Measurements from ENCODE around the gene PLA2G10.
"Not testable (repeated sequence)": the region's sequence is repeated elsewhere in the genome, so short reads cannot be mapped to it uniquely, and the experiment has no call there.

Gene PLA2G10, protein sequence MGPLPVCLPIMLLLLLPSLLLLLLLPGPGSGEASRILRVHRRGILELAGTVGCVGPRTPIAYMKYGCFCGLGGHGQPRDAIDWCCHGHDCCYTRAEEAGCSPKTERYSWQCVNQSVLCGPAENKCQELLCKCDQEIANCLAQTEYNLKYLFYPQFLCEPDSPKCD
- long read RNA-seq, donor 1: 0 reads
- long read RNA-seq, donor 2: 0 reads
- long read RNA-seq, donor 3: 0 reads
- long read RNA-seq, donor 4: 0 reads
- long read RNA-seq, donor 5: 0 reads
- long read RNA-seq, donor 6: 0 reads
- long read RNA-seq, donor 7: 0 reads
- long read RNA-seq, donor 8: 0 reads

DNA sequence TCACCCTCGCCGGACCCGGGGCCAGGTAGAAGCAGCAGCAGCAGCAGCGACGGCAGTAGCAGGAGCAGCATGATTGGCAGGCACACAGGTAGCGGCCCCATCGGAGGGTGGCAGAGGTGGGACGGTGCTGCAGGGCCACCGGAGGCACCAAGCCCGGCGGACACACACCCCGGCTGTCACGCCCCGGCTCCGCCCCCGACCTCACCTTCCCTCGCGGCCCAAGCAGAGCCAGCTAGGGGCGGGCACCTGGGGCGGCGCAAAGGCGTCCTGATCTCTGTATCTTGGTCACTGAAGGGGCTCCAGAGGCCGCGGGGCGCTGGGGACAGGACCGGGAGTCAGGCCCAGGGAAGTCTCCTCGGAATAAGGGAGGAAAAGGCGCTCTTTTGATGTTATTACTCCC, at the start of gene PLA2G10:
TSS of gene PLA2G10 (minus strand) at position 180 of the 400 bp plus-strand sequence. CDS start at position 101, 79 bp downstream.
- DNase-seq: not testable (repeated sequence)

DNA sequence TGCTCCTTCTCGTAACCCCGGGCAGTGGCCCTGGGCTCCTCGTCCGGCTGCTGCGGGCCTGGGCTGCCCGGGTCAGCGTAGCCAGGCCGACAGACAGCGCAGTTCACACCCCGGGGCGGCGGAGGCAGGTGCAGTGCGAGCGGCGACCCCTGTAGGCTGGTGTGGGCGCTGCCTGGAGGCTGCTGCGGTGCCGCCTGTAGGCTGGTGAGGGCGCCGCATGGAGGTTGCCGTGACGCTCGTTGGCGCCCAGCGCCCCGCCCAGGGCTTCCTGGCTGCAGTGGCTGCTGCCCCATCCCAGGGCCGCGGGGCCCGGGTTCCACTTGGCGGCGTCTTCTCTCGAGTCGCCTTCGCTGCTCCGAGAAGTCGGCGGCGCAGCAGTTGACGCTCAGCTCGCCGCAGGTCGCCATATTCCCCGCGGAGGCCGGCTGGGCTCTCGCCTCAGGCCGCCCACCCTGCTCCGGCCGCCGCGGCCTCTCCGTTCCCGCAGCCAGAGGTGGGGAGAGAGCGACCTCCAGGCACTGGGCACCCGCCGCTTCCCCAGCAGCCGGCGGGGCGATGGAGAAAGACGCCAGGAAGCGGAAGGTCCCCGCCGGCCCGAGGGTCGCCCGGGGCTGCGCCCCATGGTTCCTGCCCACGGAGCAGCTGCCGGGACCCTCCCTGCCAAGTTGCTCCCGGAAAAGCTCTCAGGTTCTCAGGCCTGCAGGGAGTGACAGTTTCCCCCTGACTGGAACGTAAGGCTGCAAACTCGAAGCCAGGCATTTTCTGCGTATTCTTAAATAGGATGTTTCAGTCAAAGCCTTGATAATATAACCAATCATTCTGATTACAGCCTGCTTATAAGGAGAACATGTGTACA, 48.4 kb upstream of the PLA2G10 start, which contains the start of gene NPIPA2:
TSS of gene NPIPA2 (plus strand) at position 261 of the 856 bp plus-strand sequence. CDS start 5,533 bp downstream, outside the sequence.
- not testable (repeated sequence) for DNase-seq

DNA sequence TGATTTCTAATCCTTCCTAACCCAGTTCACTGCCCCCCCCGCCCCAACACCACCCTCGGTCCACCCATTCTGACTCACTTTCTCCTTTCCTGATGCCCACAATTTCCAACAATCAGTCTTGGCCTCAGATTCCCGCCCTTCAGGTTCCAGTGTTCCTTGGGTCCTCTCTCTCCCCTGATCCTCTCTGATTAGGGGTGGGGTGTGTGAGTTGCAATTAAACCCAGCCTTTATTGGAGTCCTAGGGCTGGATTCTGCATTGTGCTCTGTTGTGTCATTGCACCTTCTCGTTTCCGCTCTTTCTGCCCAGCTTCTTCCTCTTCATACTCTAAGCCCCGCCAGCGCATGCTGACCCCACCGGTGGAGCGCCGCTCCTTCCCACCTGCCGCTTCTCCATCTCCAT, 47.7 kb upstream of the PLA2G10 start:
- DNase-seq: not testable (repeated sequence)

DNA sequence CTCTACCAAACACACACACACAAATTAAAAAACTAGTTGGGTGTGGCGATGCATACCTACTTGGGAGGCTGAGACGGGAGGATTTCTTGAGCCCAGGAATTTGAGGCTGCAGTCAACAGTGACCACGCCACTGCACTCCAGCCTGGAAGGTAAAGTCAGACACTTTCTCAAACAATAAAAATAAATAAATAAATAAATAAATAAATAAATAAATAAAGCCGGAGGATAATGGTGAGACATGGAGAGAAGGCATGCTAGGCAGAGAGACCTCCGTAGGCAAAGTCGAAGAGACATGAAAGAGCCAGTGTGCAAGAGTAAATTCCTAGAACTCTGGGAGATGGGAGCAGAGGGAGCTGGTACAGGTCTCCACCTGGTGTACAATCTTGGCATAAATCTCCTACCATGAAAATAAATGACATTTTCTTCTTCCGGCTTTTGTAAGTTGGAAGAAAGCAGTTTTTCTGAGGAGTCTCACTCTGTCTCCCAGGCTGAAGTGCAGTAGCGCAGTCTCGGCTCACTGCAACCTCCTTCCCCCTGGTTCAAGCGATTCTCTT, 46.8 kb upstream of the PLA2G10 start:
- DNase-seq: not testable (repeated sequence)

DNA sequence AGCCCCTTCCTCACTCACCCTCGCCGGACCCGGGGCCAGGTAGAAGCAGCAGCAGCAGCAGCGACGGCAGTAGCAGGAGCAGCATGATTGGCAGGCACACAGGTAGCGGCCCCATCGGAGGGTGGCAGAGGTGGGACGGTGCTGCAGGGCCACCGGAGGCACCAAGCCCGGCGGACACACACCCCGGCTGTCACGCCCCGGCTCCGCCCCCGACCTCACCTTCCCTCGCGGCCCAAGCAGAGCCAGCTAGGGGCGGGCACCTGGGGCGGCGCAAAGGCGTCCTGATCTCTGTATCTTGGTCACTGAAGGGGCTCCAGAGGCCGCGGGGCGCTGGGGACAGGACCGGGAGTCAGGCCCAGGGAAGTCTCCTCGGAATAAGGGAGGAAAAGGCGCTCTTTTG, 39.1 kb upstream of the PLA2G10 start:
- DNase-seq: not testable (repeated sequence)

DNA sequence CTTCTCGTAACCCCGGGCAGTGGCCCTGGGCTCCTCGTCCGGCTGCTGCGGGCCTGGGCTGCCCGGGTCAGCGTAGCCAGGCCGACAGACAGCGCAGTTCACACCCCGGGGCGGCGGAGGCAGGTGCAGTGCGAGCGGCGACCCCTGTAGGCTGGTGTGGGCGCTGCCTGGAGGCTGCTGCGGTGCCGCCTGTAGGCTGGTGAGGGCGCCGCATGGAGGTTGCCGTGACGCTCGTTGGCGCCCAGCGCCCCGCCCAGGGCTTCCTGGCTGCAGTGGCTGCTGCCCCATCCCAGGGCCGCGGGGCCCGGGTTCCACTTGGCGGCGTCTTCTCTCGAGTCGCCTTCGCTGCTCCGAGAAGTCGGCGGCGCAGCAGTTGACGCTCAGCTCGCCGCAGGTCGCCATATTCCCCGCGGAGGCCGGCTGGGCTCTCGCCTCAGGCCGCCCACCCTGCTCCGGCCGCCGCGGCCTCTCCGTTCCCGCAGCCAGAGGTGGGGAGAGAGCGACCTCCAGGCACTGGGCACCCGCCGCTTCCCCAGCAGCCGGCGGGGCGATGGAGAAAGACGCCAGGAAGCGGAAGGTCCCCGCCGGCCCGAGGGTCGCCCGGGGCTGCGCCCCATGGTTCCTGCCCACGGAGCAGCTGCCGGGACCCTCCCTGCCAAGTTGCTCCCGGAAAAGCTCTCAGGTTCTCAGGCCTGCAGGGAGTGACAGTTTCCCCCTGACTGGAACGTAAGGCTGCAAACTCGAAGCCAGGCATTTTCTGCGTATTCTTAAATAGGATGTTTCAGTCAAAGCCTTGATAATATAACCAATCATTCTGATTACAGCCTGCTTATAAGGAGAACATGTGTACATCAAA, 9.3 kb upstream of the PLA2G10 start, which contains the start of gene NPIPA3:
TSS of gene NPIPA3 (plus strand) at position 256 of the 856 bp plus-strand sequence. CDS start 5,533 bp downstream, outside the sequence.
- DNase-seq: not testable (repeated sequence)

DNA sequence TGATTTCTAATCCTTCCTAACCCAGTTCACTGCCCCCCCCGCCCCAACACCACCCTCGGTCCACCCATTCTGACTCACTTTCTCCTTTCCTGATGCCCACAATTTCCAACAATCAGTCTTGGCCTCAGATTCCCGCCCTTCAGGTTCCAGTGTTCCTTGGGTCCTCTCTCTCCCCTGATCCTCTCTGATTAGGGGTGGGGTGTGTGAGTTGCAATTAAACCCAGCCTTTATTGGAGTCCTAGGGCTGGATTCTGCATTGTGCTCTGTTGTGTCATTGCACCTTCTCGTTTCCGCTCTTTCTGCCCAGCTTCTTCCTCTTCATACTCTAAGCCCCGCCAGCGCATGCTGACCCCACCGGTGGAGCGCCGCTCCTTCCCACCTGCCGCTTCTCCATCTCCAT, 8.6 kb upstream of the PLA2G10 start:
- not testable (repeated sequence) for DNase-seq

DNA sequence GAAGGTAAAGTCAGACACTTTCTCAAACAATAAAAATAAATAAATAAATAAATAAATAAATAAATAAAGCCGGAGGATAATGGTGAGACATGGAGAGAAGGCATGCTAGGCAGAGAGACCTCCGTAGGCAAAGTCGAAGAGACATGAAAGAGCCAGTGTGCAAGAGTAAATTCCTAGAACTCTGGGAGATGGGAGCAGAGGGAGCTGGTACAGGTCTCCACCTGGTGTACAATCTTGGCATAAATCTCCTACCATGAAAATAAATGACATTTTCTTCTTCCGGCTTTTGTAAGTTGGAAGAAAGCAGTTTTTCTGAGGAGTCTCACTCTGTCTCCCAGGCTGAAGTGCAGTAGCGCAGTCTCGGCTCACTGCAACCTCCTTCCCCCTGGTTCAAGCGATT, 7.8 kb upstream of the PLA2G10 start:
- DNase-seq: not testable (repeated sequence)

DNA sequence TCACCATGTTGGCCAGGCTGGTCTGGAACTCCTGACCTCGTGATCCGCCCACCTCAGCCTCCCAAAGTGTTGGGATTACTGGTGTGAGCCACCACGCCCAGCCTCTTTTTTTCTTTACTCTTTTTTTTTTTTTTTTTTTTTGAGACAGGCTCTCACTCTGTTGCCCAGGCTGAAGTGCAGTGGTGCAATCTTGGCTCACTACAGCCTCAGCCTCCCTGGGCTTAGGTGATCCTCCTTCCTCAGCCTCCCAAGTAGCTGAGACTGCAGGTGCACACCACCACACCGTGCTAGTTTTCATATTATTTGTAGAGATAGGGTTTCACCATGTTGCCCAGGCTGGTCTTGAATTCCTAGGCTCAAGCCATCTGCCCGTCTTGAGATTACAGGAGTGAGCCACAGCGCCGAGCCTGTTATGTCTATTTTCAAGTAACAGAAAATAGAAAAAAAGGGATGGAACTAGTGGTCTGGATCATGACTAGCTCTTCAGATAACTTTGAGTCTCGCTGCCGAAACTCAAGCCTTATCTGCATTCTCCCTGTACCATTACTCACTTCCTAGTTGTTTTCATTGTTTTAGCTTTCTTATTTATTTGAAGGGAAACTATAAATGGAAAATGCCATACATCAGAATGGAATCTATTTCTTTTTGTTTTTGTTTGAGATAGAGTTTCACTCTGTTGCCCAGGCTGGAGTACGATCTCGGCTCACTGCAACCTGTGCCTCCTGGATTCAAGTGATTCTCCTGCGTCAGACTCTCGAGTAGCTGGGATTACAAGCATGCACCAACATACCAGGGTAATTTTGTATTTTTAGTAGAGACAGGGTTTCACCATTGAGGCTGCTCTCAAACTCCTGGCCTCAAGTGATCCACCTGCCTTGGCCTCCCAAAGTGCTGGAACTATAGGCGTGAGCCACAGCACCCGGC, 8.0 kb downstream of the PLA2G10 start:
- not testable (repeated sequence) for DNase-seq

DNA sequence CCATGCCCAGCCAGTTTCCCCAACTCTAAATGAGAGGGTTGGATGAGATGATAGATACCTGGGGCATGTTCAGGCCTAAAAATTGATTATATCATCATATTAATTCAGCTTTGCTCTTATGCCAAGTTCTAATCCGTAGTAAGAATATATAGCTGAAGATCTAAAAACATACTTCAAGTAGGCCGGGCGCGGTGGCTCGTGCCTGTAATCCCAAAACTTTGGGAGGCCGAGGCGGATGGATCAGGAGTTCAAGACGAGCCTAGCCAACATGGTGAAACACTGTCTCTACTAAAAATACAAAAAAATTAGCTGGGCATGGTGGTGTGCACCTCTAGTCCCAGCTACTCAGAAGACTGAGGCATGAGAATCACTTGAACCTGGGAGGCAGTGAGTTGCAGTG, 12.0 kb downstream of the PLA2G10 start:
- DNase-seq: no peak

DNA sequence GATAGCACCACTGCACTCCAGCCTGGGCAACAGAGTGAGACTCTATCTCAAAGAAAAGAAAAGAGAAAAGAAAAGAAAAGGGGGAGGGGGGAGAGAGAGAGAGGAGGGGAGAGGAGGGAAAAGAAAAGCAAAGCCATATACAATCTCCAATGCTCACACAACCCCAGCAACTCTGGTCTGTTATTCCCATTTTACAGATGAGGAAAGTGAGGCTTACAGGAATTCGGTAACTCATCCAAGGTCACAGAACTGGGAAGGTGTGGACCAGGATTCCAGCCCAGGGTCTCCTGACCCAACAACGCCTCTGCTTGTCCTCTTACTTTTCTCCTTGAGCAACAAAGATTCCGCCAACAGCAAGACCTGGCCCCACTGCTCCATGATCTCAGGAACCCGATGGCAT, 13.0 kb downstream of the PLA2G10 start:
- DNase-seq: no peak

DNA sequence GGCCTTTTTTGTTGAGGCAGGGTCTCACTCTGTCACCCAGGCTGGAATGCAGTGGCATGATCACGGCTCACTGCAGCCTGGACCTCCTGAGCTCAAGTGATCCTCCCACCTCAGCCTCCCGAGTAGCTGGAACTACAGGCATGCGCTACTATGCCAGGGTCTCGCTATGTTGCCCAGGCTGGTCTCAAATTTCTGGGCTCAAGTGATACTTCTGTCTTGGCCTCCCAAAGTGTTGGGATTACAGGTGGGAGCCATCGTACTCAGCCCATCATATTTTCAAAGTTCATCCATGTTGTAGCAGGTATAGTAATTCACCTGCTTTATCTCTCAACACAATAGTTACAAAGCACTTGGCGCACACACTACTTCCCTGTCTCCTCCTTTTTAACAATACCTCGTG, 13.7 kb downstream of the PLA2G10 start:
- DNase-seq: not testable (repeated sequence)

DNA sequence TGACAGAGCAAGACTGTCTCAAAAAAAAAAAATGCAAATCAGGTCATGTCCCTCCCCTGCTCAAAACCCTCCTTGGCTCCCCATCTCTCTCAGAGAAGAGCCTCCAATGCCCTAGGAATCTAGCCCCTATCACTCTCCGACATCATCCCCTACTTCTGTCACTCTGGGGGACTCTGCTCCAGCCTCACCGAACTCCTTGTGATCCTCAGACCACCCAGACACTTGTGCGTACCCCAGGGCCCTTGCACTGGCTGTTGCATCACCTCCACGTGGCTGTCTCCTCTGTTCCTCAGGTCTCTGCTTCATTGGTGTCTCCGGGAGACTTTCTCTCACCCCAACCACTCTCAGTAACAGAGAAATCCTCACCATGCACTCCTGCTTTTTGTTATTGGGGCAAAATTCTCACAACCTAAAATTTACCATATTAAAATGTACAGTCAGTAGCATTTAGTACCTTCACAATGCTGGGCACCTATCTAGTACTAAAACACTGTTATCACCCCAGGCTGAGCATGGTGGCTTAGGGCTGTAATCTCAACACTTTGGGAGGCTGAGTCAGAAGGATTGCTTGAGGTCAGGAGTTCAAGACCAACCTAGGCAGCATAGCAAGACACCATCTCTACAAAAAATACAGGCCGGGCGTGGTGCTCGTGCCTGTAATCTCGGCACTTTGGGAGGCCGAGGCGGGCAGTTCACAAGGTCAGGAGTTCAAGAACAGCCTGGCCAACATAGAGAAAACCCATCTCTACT, 15.2 kb downstream of the PLA2G10 start:
- DNase-seq: no peak

DNA sequence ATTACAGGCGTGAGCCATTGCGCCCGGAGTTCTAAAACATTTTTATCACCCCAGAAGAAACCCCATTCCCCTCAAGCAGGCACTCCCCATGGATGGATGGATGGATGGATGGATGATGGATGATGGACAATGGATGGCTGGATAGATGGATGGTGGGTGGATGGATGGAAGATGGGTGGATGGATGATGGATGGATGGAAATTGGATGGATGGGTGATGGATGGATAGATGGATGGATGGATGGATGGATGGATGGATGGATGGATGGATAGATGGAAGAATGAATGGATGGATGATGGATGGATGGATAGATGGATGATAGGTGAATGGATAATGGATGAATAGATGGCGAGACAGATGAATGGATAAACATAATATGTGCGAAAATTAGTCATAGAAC, 16.5 kb downstream of the PLA2G10 start:
- no peak for DNase-seq

DNA sequence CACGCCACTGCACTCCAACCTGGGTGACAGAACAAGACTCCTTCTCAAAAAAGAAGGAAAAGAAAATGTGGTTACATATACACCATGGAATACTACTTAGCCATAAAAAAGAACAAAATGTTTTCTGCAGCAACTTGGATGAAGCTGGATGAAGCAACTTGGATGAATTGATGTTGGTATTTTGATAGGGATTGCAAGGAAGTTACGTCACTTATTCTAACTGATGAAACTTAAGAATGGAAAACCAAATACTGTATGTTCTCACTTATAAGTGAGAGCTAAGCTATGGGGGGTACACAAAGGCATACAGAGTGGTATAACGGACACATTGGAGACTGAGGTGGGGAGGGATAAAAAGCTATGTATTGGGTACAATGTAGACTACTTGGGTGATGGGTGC, 17.5 kb downstream of the PLA2G10 start:
- no peak for DNase-seq

DNA sequence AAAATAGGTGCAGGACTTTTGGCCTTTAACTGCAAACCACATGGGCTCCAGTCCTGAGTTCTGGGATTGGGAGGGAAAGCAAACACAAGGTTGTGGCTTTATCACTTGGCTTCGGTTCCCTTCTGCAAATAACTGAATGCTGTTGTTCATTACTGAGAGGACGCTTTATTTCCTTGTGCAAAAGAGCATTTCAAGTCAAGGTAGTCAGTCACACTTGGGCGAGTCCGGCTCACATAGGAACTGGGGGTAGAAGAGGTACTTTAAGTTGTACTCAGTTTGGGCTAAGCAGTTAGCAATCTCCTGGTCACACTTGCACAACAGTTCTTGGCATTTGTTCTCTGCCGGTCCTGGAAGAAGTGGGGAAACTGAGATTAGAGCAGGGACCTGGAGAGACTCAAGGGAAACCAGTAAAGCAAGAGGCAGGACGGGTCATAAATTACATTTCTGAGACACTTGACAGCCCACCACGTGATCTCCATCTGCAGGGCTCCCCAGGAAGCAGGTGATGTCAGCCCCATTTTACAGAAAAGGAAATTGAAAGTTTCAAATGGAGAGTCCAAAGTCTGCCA, 21.6 kb downstream of the PLA2G10 start:
- no peak for DNase-seq

DNA sequence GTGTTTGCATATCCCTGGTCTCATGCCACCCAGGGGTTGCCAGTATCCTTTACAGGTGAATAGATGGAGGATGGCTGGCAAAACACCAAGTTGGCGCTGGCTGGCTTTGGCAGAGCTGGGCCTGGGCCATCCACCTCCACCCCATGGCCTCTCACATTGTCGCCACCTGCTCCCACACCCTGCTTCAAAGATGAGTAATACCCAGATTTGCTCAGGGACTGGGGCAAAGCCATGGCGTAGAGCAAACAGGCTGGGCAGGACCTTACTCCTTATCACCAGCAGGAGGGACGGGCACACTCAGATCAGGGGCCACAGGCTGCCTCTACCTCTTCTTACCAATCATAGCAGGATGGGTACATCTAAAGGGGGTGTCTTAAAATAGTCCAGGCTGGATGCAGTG, 24.3 kb downstream of the PLA2G10 start:
- DNase-seq: no peak

DNA sequence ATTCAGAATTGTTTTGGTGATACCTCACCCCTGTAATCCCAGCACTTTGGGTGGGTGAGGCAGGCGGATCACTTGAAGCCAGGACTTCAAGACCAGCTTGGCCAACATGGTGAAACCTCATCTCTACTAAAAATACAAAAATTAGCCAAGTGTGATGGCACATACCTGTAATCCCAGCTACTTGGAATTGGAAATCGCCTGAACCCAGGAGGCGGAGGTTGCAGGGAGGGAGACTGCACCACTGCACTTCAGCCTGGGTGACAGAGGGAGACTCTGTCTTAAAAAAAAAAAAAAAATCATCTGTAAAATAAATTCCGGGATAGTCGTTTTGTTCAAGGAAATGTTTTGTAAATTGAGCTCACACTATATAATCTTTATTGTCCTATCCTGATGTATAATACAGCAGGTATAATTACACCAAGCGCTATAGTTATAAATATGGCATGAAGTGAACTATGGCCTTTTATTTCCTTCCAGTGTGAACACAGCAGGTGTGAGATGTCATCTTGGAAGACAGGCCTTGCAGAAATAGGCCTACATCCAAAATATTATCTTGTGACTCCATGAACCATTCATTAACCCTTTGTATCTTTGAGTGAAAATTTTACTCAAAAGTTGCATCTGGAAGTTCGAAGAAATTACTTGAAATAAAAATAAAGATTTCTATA, 25.4 kb downstream of the PLA2G10 start:
- DNase-seq: no peak

All from right kidney (tissue), 9 donors.